ENCODE results near the gene ZNF316. TPM values are rescaled to one million over a fixed set of nuclear protein-coding genes. Genes with fewer than 3 reads are reported as not detected.

ZNF316 gene
- total RNA-seq, 4 donors from 2014 or later, result 11.9 to 27.8 (median 20.4) TPM

- Histone ChIP-seq H3K27me3 (peaks cover 0 to 29% (median 0%) of the 10 kb centered on the region in 4 donors), H3K4me1 (peaks cover 0 to 22% (median 8%) of the 10 kb centered on the region in 3 donors), H3K4me3 (peak overlapping the region; percentile 43 to 83 (median 62)), H3K9me3 (no peaks in the 10 kb centered on the region), H3K36me3 (peaks cover 0 to 1% (median 0%) of the 10 kb centered on the region in 3 donors), H3K27ac (peak overlapping the region in 2 of 4 donors; percentile 39 to 55)
- TF ChIP-seq POLR2A (IDR thresholded peaks at IDR 0.05), result no peak
- 72 to 80% methylated on average over 1 to 5 of the region's 63 CpGs for WGBS, 2 donors
- DNase-seq, result no peak
- intact Hi-C loops (cut with DNase I), result no loop called here
These were observed 21.2 kb upstream of the ZNF316 start for GRCh38 chr7:6615723-6616555.

GRCh38 chr7:6616854-6617643 is 20.1 kb upstream of the ZNF316 start:
- no peak for DNase-seq
- TF ChIP-seq CTCF (IDR thresholded peaks at IDR 0.05) (no peak), POLR2A (IDR thresholded peaks at IDR 0.05) (no peak)
- 80 to 100% methylated on average over 3 to 6 of the region's 20 CpGs for WGBS, 2 donors
- H3K27me3 ChIP-seq, result peaks cover 0 to 29% (median 0%) of the 10 kb centered on the region in 4 donors
- intact Hi-C loops (cut with DNase I), result no loop called here
- H3K4me1 ChIP-seq, result peaks cover 0 to 22% (median 8%) of the 10 kb centered on the region in 3 donors
- peaks cover 0 to 12% (median 0%) of the 10 kb centered on the region in 3 donors for H3K36me3 ChIP-seq
- H3K9me3 ChIP-seq, result no peaks in the 10 kb centered on the region
- no peak overlapping the region for H3K27ac ChIP-seq
- H3K4me3 ChIP-seq, result no peak overlapping the region

GRCh38 chr7:6618621-6619020 is 18.5 kb upstream of the ZNF316 start:
- no peak for TF ChIP-seq POLR2A (IDR thresholded peaks at IDR 0.05)
- TF ChIP-seq CTCF (IDR thresholded peaks at IDR 0.05), result no peak
- 66 to 79% methylated on average over 4 of the region's 4 CpGs for WGBS, 2 donors
- Histone ChIP-seq H3K27me3 (peaks cover 0 to 25% (median 0%) of the 10 kb centered on the region in 4 donors), H3K4me3 (no peak overlapping the region), H3K9me3 (no peaks in the 10 kb centered on the region), H3K27ac (no peak overlapping the region), H3K36me3 (peaks cover 0 to 28% (median 0%) of the 10 kb centered on the region in 3 donors), H3K4me1 (peaks cover 0 to 22% (median 8%) of the 10 kb centered on the region in 3 donors)
- intact Hi-C loops (cut with DNase I), result no loop called here
- DNase-seq, result no peak

GRCh38 chr7:6619961-6620360 is 17.2 kb upstream of the ZNF316 start:
- H3K4me3 ChIP-seq, result no peak overlapping the region
- TF ChIP-seq POLR2A (IDR thresholded peaks at IDR 0.05) (no peak), CTCF (IDR thresholded peaks at IDR 0.05) (no peak)
- no peak overlapping the region for H3K27ac ChIP-seq
- H3K27me3 ChIP-seq, result peaks cover 0 to 12% (median 0%) of the 10 kb centered on the region in 4 donors
- intact Hi-C loops (cut with DNase I), result no loop called here
- peaks cover 0 to 23% (median 8%) of the 10 kb centered on the region in 3 donors for H3K4me1 ChIP-seq
- DNase-seq, result no peak
- H3K36me3 ChIP-seq, result peaks cover 0 to 33% (median 0%) of the 10 kb centered on the region in 3 donors
- H3K9me3 ChIP-seq, result no peaks in the 10 kb centered on the region
- WGBS, 2 donors, result 81 to 85% methylated on average over 3 of the region's 3 CpGs

GRCh38 chr7:6621195-6622133 is 15.7 kb upstream of the ZNF316 start:
- WGBS, 2 donors, result 79 to 84% methylated on average over 12 to 15 of the region's 20 CpGs
- intact Hi-C loops (cut with DNase I), result no loop called here
- Histone ChIP-seq H3K36me3 (peaks cover 0 to 33% (median 0%) of the 10 kb centered on the region in 3 donors), H3K9me3 (no peaks in the 10 kb centered on the region), H3K4me1 (peaks cover 0 to 12% (median 0%) of the 10 kb centered on the region in 3 donors), H3K27ac (no peak overlapping the region), H3K27me3 (no peaks in the 10 kb centered on the region), H3K4me3 (no peak overlapping the region)
- TF ChIP-seq CTCF (IDR thresholded peaks at IDR 0.05), result no peak
- DNase-seq, result no peak
